Naive thymus-derived CD4-positive, alpha-beta T cell (primary cell): ENCODE measurements around the gene ACTR3C. TPM values are rescaled to one million over a fixed set of nuclear protein-coding genes. Genes with fewer than 3 reads are reported as not detected.

Experiments used
- ATAC-seq: fragments of 150-1000 bp; cut with Tn5 transposase; 2 replicates; pipeline ENCODE4 v1.10.0; 2021; ENCODE audit warnings: mild to moderate bottlenecking, moderate library complexity
- CTCF ChIA-PET: fragments of 350-600 bp; sonication (Branson Sonifier 250); formaldehyde crosslinking; loops from one replicate; lab custom pipeline; 2021; ENCODE audit warnings: antibody characterized with exemption; lab: Charles Lee
- POLR2A ChIA-PET: fragments of 350-600 bp; sonication (Branson Sonifier 250); formaldehyde crosslinking; loops from one replicate; lab custom pipeline; 2021; ENCODE audit warnings: antibody characterized with exemption, inconsistent platforms; lab: Charles Lee
- DNase-seq, 9 donors: peaks; one replicate each; pipeline versions ENCODE4 v3.0.0 to v3.0.0-alpha.2; 2020 to 2022; ENCODE audit warnings: mixed read lengths in 1 of 9
- H3K27ac ChIP-seq: one replicate; pipeline ENCODE4 v1.7.0; 2013; ENCODE audit warnings: mild to moderate bottlenecking, low read depth, low read length, moderate library complexity
- H3K27me3 ChIP-seq, 2 donors: one replicate each; pipeline ENCODE4 v1.7.0; 2013; ENCODE audit warnings: low read length in 2 of 2, mild to moderate bottlenecking in 2 of 2, moderate library complexity in 2 of 2; ENCODE audit not compliant: control insufficient read depth in 2 of 2, insufficient read depth in 2 of 2
- H3K36me3 ChIP-seq, 3 experiments: 1 replicate in 2 of 3; 2 replicates in 1 of 3; pipeline ENCODE4 v1.7.0; 2013; ENCODE audit warnings: low read length in 3 of 3, mild to moderate bottlenecking in 3 of 3, moderate library complexity in 1 of 3; ENCODE audit not compliant: insufficient read depth in 3 of 3, control insufficient read depth in 2 of 3
- H3K4me1 ChIP-seq, 2 donors: one replicate each; pipeline ENCODE4 v1.7.0; 2013; ENCODE audit warnings: low read length in 2 of 2, mild to moderate bottlenecking in 2 of 2, moderate library complexity in 1 of 2; ENCODE audit not compliant: control insufficient read depth in 2 of 2, insufficient read depth in 2 of 2
- H3K4me3 ChIP-seq: 2 replicates; pipeline ENCODE4 v1.7.0; 2013; ENCODE audit warnings: mild to moderate bottlenecking, low read length
- H3K9me3 ChIP-seq, 3 experiments: 1 replicate in 2 of 3; 2 replicates in 1 of 3; pipeline ENCODE4 v1.7.0; 2013; ENCODE audit warnings: low read length in 3 of 3; ENCODE audit not compliant: control insufficient read depth in 2 of 3
- H3K27ac Mint-ChIP-seq, 9 donors: one replicate each; pipeline ENCODE4 v1.8.0; 2020 to 2022; ENCODE audit warnings: mixed read lengths in 9 of 9, mild to moderate bottlenecking in 8 of 9, moderate library complexity in 5 of 9, inconsistent platforms in 2 of 9
- H3K27me3 Mint-ChIP-seq, 5 donors: one replicate each; pipeline ENCODE4 v1.8.0; 2021 to 2022; ENCODE audit warnings: mixed read lengths in 5 of 5, mild to moderate bottlenecking in 1 of 5
- H3K36me3 Mint-ChIP-seq, 5 donors: one replicate each; pipeline ENCODE4 v1.8.0; 2020 to 2022; ENCODE audit warnings: mixed read lengths in 5 of 5, mild to moderate bottlenecking in 3 of 5, inconsistent platforms in 1 of 5
- H3K4me1 Mint-ChIP-seq, 7 donors: one replicate each; pipeline ENCODE4 v1.8.0; 2020 to 2022; ENCODE audit warnings: mixed read lengths in 7 of 7, mild to moderate bottlenecking in 3 of 7, inconsistent platforms in 1 of 7
- H3K4me3 Mint-ChIP-seq, 10 donors: one replicate each; pipeline ENCODE4 v1.8.0; 2020 to 2022; ENCODE audit warnings: mild to moderate bottlenecking in 10 of 10, mixed read lengths in 10 of 10, moderate library complexity in 6 of 10, inconsistent platforms in 2 of 10
- H3K9me3 Mint-ChIP-seq, 11 donors: one replicate each; pipeline ENCODE4 v1.8.0; 2020 to 2022; ENCODE audit warnings: mixed read lengths in 11 of 11, mild to moderate bottlenecking in 4 of 11, inconsistent platforms in 1 of 11, moderate library complexity in 1 of 11
- intact Hi-C, 2 donors: fragments of 100-400 bp; cut with micrococcal nuclease; formaldehyde crosslinking; loops; one replicate each; pipeline ENCODE4 v1.15.1; 2023
- polyA plus RNA-seq, 2 donors: library from polyadenylated mRNA; unstranded; fragments of 300-500 nt; fragmentation: Illumina TruSeq; gene quantifications; one replicate each; pipeline ENCODE4 v1.2.3, GENCODE V29; 2021
- total RNA-seq, 6 experiments: library from RNA in 5 of 6; stranded (reverse) in 5 of 6; gene quantifications; 1 replicate in 5 of 6; 2 replicates in 1 of 6; pipeline ENCODE4 v1.2.3 and lab custom pipeline; 2021 to 2026

The ACTR3C gene
- 10 to 100 TPM in 3 of 5 experiments, 1 to 10 TPM in 2; 7.0 to 13.2 (median 10.6) TPM for total RNA-seq
- 1 to 10 TPM; 4.8 to 6.2 TPM for polyA plus RNA-seq
- 5.2 reads per million, percentile 25 among the genes with 10 or more reads in this experiment for total RNA-seq (lab: John Stamatoyannopoulos, UW)

GRCh38 chr7:150322833-150323681 is at the start of gene ACTR3C, which contains the start of gene LRRC61:
TSS of gene ACTR3C (minus strand) at chr7:150323545. CDS start at chr7:150295296, 28,249 bp downstream.
TSS of gene LRRC61 (plus strand) at chr7:150323355. CDS start at chr7:150336862, 13,507 bp downstream.
- POLR2A ChIA-PET, result interaction anchor here (0.8 to 3.0 kb wide), 7 partner anchors 11 to 245 kb away, joined by 3 to 15 read pairs (median 3); partner anchors contain the start of gene GIMAP4

DNA sequence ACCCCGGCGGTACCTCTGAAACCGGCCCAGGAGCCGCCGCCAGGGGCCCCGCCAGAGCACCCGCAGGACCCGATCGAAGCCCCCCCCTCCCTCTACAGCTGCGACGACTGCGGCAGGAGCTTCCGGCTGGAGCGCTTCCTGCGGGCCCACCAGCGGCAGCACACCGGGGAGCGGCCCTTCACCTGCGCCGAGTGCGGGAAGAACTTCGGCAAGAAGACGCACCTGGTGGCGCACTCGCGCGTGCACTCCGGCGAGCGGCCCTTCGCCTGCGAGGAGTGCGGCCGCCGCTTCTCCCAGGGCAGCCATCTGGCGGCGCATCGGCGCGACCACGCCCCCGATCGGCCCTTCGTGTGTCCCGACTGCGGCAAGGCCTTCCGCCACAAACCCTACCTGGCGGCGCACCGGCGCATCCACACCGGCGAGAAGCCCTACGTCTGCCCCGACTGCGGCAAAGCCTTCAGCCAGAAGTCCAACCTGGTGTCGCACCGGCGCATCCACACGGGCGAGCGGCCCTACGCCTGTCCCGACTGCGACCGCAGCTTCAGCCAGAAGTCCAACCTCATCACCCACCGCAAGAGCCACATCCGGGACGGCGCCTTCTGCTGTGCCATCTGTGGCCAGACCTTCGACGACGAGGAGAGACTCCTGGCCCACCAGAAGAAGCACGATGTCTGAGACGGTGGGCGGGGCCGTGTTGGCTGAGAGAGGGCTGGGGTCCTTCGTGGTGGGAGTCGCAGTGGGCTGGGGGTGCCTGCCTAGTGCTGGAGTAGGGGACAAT is 49.1 kb upstream of the ACTR3C start:
- peaks cover 27 to 75% (median 61%) of the 10 kb centered on the region in 7 donors for H3K4me1 Mint-ChIP-seq
- peaks cover 0 to 26% (median 9%) of the 10 kb centered on the region in 5 donors for H3K36me3 Mint-ChIP-seq
- intact Hi-C loops, result no loop called here
- Histone ChIP-seq H3K4me1 (peaks cover 11 to 35% of the 10 kb centered on the region in 2 donors), H3K27me3 (no peaks in the 10 kb centered on the region), H3K9me3 (no peaks in the 10 kb centered on the region), H3K4me3 (no peak overlapping the region), H3K36me3 (peaks cover 0 to 33% (median 2%) of the 10 kb centered on the region in 3 experiments), H3K27ac (no peak overlapping the region)
- no peaks in the 10 kb centered on the region for H3K27me3 Mint-ChIP-seq
- ChIA-PET POLR2A (no interaction called here), CTCF (no interaction called here)
- H3K27ac Mint-ChIP-seq, result peak overlapping the region in 3 of 9 donors; percentile 25 to 72 (median 62)
- ATAC-seq (no peak), DNase-seq (no peak)
- H3K4me3 Mint-ChIP-seq, result peak overlapping the region in 1 of 10 donors; percentile 37
- H3K9me3 Mint-ChIP-seq, result no peaks in the 10 kb centered on the region

More at GRCh38 chr7:150322833-150323681, at the start of gene ACTR3C, which contains the start of gene LRRC61:
- H3K4me3 ChIP-seq, result peak within 1 kb of the TSS; percentile 95
- H3K4me1 ChIP-seq, result peaks cover 5 to 21% of the 10 kb centered on the region in 2 donors
- peaks cover 0 to 27% (median 0%) of the 10 kb centered on the region in 3 experiments for H3K36me3 ChIP-seq
- H3K4me1 Mint-ChIP-seq, result peaks cover 25 to 57% (median 44%) of the 10 kb centered on the region in 7 donors
- CTCF ChIA-PET, result no interaction called here
- H3K4me3 Mint-ChIP-seq, result peak within 1 kb of the TSS; percentile 88 to 100 (median 98)
- ATAC-seq, result peak; percentile 67
- H3K9me3 ChIP-seq, result no peaks in the 10 kb centered on the region
- intact Hi-C loops, result loop anchor here (1.0 to 5.0 kb wide), 8 partner anchors 34 to 704 kb away; partner anchors contain the start of genes ZNF775 (in 2 of the 2), ABCB8 (in 1 of the 2) and REPIN1 (in 1 of the 2)
- peak within 1 kb of the TSS; percentile 85 for H3K27ac ChIP-seq
- no peaks in the 10 kb centered on the region for H3K27me3 Mint-ChIP-seq
- peak; percentile 23 to 75 (median 41) for DNase-seq
- peaks cover 10 to 39% (median 15%) of the 10 kb centered on the region in 5 donors for H3K36me3 Mint-ChIP-seq
- no peaks in the 10 kb centered on the region for H3K27me3 ChIP-seq
- peak within 1 kb of the TSS; percentile 94 to 99 (median 98) for H3K27ac Mint-ChIP-seq
- H3K9me3 Mint-ChIP-seq, result peaks cover 0 to 2% (median 0%) of the 10 kb centered on the region in 11 donors

DNA sequence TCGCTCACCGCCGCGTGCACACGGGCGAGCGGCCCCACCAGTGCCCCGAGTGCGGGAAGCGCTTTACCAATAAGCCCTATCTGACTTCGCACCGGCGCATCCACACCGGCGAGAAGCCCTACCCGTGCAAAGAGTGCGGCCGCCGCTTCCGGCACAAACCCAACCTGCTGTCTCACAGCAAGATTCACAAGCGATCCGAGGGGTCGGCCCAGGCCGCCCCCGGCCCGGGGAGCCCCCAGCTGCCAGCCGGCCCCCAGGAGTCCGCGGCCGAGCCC is 48.6 kb upstream of the ACTR3C start:
- CTCF ChIA-PET, result no interaction called here
- H3K4me1 Mint-ChIP-seq, result peaks cover 24 to 75% (median 61%) of the 10 kb centered on the region in 7 donors
- peaks cover 11 to 30% of the 10 kb centered on the region in 2 donors for H3K4me1 ChIP-seq

DNA sequence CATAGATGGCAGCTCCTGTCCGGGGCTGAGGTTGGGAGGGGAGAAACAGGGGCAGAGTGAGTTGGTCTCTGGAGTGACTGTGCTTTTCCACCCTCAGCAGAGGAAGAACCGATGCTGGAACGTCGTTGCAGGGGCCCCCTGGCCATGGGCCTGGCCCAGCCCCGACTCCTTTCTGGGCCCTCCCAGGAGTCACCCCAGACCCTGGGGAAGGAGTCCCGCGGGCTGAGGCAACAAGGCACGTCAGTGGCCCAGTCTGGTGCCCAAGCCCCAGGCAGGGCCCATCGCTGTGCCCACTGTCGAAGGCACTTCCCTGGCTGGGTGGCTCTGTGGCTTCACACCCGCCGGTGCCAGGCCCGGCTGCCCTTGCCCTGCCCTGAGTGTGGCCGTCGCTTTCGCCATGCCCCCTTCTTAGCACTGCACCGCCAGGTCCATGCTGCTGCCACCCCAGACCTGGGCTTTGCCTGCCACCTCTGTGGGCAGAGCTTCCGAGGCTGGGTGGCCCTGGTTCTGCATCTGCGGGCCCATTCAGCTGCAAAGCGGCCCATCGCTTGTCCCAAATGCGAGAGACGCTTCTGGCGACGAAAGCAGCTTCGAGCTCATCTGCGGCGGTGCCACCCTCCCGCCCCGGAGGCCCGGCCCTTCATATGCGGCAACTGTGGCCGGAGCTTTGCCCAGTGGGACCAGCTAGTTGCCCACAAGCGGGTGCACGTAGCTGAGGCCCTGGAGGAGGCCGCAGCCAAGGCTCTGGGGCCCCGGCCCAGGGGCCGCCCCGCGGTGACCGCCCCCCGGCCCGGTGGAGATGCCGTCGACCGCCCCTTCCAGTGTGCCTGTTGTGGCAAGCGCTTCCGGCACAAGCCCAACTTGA is 48.0 kb upstream of the ACTR3C start:
- no peaks in the 10 kb centered on the region for H3K27me3 Mint-ChIP-seq
- peak overlapping the region; percentile 83 for H3K27ac ChIP-seq
- H3K9me3 ChIP-seq, result no peaks in the 10 kb centered on the region
- ATAC-seq (no peak), DNase-seq (no peak)
- peaks cover 11 to 28% of the 10 kb centered on the region in 2 donors for H3K4me1 ChIP-seq
- peaks cover 23 to 71% (median 58%) of the 10 kb centered on the region in 7 donors for H3K4me1 Mint-ChIP-seq
- POLR2A ChIA-PET, result interaction anchor here (0.6 to 3.5 kb wide), 5 partner anchors 13 to 306 kb away, joined by 3 to 62 read pairs (median 5); a partner anchor contains a TSS
- no peaks in the 10 kb centered on the region for H3K27me3 ChIP-seq
- CTCF ChIA-PET, result interaction anchor here (0.9 to 1.8 kb wide), 2 partner anchors 33 to 35 kb away, joined by 4 to 7 read pairs; no protein-coding TSS in a partner anchor
- H3K4me3 ChIP-seq, result no peak overlapping the region
- peak overlapping the region in 7 of 9 donors; percentile 11 to 95 (median 94) for H3K27ac Mint-ChIP-seq
- H3K36me3 ChIP-seq, result peaks cover 0 to 33% (median 2%) of the 10 kb centered on the region in 3 experiments
- intact Hi-C loops, result no loop called here
- H3K9me3 Mint-ChIP-seq, result no peaks in the 10 kb centered on the region
- peaks cover 0 to 26% (median 9%) of the 10 kb centered on the region in 5 donors for H3K36me3 Mint-ChIP-seq
- peak overlapping the region in 4 of 10 donors; percentile 9 to 94 (median 91) for H3K4me3 Mint-ChIP-seq

More for the DNA sequence above, 48.6 kb upstream of the ACTR3C start:
- peaks cover 0 to 33% (median 2%) of the 10 kb centered on the region in 3 experiments for H3K36me3 ChIP-seq
- Mint-ChIP-seq H3K36me3 (peaks cover 0 to 26% (median 9%) of the 10 kb centered on the region in 5 donors), H3K27ac (no peak overlapping the region), H3K27me3 (no peaks in the 10 kb centered on the region), H3K4me3 (no peak overlapping the region), H3K9me3 (no peaks in the 10 kb centered on the region)
- POLR2A ChIA-PET, result no interaction called here
- no peak overlapping the region for H3K27ac ChIP-seq
- intact Hi-C loops, result no loop called here
- ATAC-seq (no peak), DNase-seq (no peak)
- H3K4me3 ChIP-seq, result no peak overlapping the region
- no peaks in the 10 kb centered on the region for H3K27me3 ChIP-seq
- no peaks in the 10 kb centered on the region for H3K9me3 ChIP-seq

GRCh38 chr7:150370612-150371071 is 47.3 kb upstream of the ACTR3C start:
- intact Hi-C loops, result no loop called here
- no peaks in the 10 kb centered on the region for H3K9me3 ChIP-seq
- DNase-seq (no peak), ATAC-seq (no peak)
- peaks cover 22 to 71% (median 58%) of the 10 kb centered on the region in 7 donors for H3K4me1 Mint-ChIP-seq
- ChIA-PET POLR2A (interaction anchor here (0.6 to 3.5 kb wide), 8 partner anchors 10 to 306 kb away, joined by 3 to 62 read pairs (median 6); partner anchors contain the start of gene GIMAP4), CTCF (interaction anchor here (0.9 to 1.8 kb wide), 2 partner anchors 34 to 36 kb away, joined by 4 to 7 read pairs; no protein-coding TSS in a partner anchor)
- H3K4me1 ChIP-seq, result peaks cover 11 to 29% of the 10 kb centered on the region in 2 donors
- H3K36me3 Mint-ChIP-seq, result peaks cover 0 to 26% (median 9%) of the 10 kb centered on the region in 5 donors
- no peaks in the 10 kb centered on the region for H3K27me3 ChIP-seq
- H3K9me3 Mint-ChIP-seq, result no peaks in the 10 kb centered on the region
- H3K27ac ChIP-seq, result peak overlapping the region; percentile 83
- peaks cover 0 to 33% (median 2%) of the 10 kb centered on the region in 3 experiments for H3K36me3 ChIP-seq
- peak overlapping the region; percentile 91 to 97 (median 95) for H3K4me3 Mint-ChIP-seq
- H3K27ac Mint-ChIP-seq, result peak overlapping the region; percentile 11 to 95 (median 93)
- no peaks in the 10 kb centered on the region for H3K27me3 Mint-ChIP-seq
- no peak overlapping the region for H3K4me3 ChIP-seq
